NCI-H1930 (cell line): Measurements from ENCODE around the gene PSMG1.
"Not testable (repeated sequence)": the region's sequence is repeated elsewhere in the genome, so short reads cannot be mapped to it uniquely, and the experiment has no call there.

ENCODE experiments used
- DNase-seq, 2 experiments: peaks; one replicate each; lab custom pipeline; 2025; lab: John Stamatoyannopoulos, UW

PSMG1 gene

GRCh38 chr21:39183272-39184049, at the start of gene PSMG1:
TSS of gene PSMG1 (minus strand) at chr21:39183451. CDS start at chr21:39183385, 66 bp downstream.
- peak; percentile 83 to 93 for DNase-seq

GRCh38 chr21:39232861-39233291, 49.6 kb upstream of the PSMG1 start:
- DNase-seq = no peak

GRCh38 chr21:39224930-39225329, 41.7 kb upstream of the PSMG1 start:
- no peak for DNase-seq

GRCh38 chr21:39221997-39222486, 38.8 kb upstream of the PSMG1 start:
- DNase-seq = no peak

GRCh38 chr21:39221282-39221996, 38.2 kb upstream of the PSMG1 start:
- DNase-seq = no peak

GRCh38 chr21:39220875-39221274, 37.6 kb upstream of the PSMG1 start:
- DNase-seq = not testable (repeated sequence)

- no peak for DNase-seq
Observed at GRCh38 chr21:39220150-39220549, 36.9 kb upstream of the PSMG1 start.

- no peak for DNase-seq
Observed at GRCh38 chr21:39218082-39218409, 34.8 kb upstream of the PSMG1 start.

GRCh38 chr21:39217356-39218081, 34.3 kb upstream of the PSMG1 start:
- no peak for DNase-seq

GRCh38 chr21:39216290-39216689, 33.0 kb upstream of the PSMG1 start:
- no peak for DNase-seq

GRCh38 chr21:39215078-39215477, 31.8 kb upstream of the PSMG1 start:
- no peak for DNase-seq

- DNase-seq = no peak
Observed at GRCh38 chr21:39209334-39209688, 26.1 kb upstream of the PSMG1 start.

- DNase-seq = no peak
Observed at GRCh38 chr21:39208624-39209333, 25.5 kb upstream of the PSMG1 start.

- DNase-seq = no peak
Observed at GRCh38 chr21:39204134-39204533, 20.9 kb upstream of the PSMG1 start.

- no peak for DNase-seq
Observed at GRCh38 chr21:39198800-39199199, 15.5 kb upstream of the PSMG1 start.

- DNase-seq = no peak
Observed at GRCh38 chr21:39197448-39198233, 14.4 kb upstream of the PSMG1 start.

GRCh38 chr21:39196838-39197237, 13.6 kb upstream of the PSMG1 start:
- no peak for DNase-seq

GRCh38 chr21:39196310-39196709, 13.1 kb upstream of the PSMG1 start:
- DNase-seq = no peak

- DNase-seq = no peak
Observed at GRCh38 chr21:39193380-39193779, 10.1 kb upstream of the PSMG1 start.

GRCh38 chr21:39189857-39190604, 6.8 kb upstream of the PSMG1 start:
- no peak for DNase-seq
